ENCODE data around the gene MTA1.

DNA sequence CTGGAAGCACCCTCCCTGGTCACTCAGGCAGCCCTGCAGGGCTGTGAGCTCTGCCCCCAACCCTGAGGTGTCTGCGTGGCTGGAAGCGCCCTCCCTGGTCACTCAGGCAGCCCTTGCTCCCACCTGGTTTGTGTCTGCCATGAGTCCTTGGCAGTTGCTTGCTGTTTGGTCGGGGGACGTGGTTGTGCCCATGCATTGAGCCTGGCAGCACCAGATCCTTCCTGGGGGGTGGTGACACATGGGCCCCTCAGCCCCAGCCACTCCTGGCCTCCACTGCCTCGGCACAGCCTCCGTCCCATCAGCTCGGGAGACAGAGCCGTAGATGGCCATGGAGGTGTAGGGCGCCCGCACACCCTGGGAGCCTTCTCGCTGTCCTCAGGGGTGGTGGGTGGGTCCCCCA, 19.6 kb downstream of the MTA1 start:
- no peak for TF ChIP-seq CTCF (IDR thresholded peaks at IDR 0.05)
- no peak for TF ChIP-seq POLR2A (IDR thresholded peaks at IDR 0.05)

All from uterus (tissue), 2 donors.